ENCODE measurements around the gene EXOC4. TPM values are rescaled to one million over a fixed set of nuclear protein-coding genes. Genes with fewer than 3 reads are reported as not detected.

The EXOC4 gene
- total RNA-seq, 1 donor from 2014 or later, result 51.6 TPM

DNA sequence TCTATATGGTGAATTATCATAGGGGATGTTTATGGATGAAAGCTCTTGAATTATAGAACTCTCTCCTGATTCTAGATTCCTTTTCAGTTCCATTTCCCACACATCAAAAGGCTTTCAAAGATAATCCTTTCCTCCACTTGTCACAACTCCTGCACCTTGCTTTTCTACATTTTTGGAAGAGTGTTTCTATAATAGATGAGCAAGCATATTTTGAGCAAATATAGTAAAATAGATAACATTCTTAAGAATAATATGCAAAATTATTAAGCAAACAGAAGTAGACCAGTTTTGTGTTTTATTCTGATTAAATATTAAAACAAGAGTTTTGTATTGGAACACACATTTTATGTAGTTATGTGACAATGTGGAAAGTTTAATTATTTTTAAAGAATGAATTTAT, 340.7 kb downstream of the EXOC4 start:
- TF ChIP-seq, protein P1, sequence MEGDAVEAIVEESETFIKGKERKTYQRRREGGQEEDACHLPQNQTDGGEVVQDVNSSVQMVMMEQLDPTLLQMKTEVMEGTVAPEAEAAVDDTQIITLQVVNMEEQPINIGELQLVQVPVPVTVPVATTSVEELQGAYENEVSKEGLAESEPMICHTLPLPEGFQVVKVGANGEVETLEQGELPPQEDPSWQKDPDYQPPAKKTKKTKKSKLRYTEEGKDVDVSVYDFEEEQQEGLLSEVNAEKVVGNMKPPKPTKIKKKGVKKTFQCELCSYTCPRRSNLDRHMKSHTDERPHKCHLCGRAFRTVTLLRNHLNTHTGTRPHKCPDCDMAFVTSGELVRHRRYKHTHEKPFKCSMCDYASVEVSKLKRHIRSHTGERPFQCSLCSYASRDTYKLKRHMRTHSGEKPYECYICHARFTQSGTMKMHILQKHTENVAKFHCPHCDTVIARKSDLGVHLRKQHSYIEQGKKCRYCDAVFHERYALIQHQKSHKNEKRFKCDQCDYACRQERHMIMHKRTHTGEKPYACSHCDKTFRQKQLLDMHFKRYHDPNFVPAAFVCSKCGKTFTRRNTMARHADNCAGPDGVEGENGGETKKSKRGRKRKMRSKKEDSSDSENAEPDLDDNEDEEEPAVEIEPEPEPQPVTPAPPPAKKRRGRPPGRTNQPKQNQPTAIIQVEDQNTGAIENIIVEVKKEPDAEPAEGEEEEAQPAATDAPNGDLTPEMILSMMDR (IDR thresholded peaks at IDR 0.05; ENCODE audit: insufficient read depth, low read length, poor library complexity, severe bottlenecking), result no peak
- H3K27me3 ChIP-seq (ENCODE audit: control insufficient read depth, insufficient read depth, low read length), result no peaks in the 10 kb centered on the region
- H3K36me3 ChIP-seq (ENCODE audit: control insufficient read depth, insufficient read depth, low read length), result no peaks in the 10 kb centered on the region
- DNase-seq (ENCODE audit: low read depth), result no peak
- H3K4me3 ChIP-seq (ENCODE audit: low read depth, low read length), result no peak overlapping the region

DNA sequence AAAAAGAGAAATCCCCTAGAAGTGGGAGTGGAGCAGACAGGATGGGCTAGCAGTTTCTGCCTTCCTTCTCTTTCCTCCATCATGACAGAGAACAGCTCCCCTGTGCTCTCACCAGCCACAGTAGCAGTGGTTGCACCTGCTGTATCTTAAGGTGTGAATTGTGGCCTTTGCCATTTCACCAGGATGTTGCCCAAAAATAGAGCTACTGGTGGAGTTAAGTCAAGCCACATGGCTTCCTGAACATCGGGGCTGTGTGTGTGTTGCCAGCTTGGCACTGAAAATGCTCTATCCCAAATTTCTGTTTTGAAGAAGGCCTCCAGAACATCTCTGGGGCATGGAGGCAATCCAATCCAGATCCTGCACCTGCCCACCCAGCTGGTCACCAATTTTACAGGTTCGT, 348.7 kb downstream of the EXOC4 start:
- no peaks in the 10 kb centered on the region for H3K27me3 ChIP-seq (ENCODE audit: control insufficient read depth, insufficient read depth, low read length)
- no peak for DNase-seq (ENCODE audit: low read depth)
- TF ChIP-seq, protein P1 (IDR thresholded peaks at IDR 0.05; ENCODE audit: insufficient read depth, low read length, poor library complexity, severe bottlenecking), result no peak
- no peaks in the 10 kb centered on the region for H3K36me3 ChIP-seq (ENCODE audit: control insufficient read depth, insufficient read depth, low read length)
- no peak overlapping the region for H3K4me3 ChIP-seq (ENCODE audit: low read depth, low read length)

DNA sequence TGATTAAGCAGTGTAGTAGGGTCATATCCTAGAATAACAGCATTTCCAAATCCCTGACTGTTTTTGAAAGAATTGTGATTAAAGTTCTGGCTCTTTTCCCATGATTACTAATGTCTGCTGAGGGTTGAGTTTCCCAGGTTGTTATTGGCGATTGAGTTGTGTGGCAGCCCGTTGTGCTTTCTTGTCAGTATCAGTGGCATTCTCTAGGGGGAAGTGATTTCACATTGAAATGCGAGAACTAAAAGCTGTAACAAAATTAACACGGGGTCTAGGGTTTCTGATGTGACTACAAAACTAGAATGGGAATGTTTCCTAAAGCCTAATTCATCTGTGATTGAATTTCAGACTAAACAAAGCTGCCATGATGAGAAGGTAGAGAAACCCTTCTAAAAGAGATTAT, 349.4 kb downstream of the EXOC4 start:
- no peaks in the 10 kb centered on the region for H3K36me3 ChIP-seq (ENCODE audit: control insufficient read depth, insufficient read depth, low read length)
- no peaks in the 10 kb centered on the region for H3K27me3 ChIP-seq (ENCODE audit: control insufficient read depth, insufficient read depth, low read length)
- no peak for DNase-seq (ENCODE audit: low read depth)
- H3K4me3 ChIP-seq (ENCODE audit: low read depth, low read length), result no peak overlapping the region
- TF ChIP-seq, protein P1 (IDR thresholded peaks at IDR 0.05; ENCODE audit: insufficient read depth, low read length, poor library complexity, severe bottlenecking), result no peak

DNA sequence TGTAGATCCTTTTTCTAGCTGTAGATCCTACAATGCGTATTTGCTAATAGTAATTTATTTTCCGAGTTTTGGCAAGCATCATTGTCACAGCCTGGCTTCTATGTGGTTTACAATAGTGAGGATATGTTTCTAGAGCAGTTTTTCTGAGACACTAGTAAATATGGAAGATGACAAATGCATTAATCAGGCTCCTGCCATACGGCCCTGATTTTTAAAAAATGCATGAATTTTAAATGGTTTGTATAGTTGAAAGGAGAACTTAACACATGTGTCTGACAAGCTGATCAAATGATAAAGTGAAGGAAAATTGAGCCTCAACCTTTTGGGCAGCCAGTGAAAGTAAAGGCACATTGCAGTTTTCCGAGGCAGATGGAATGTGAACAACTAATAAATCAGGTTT, 354.1 kb downstream of the EXOC4 start:
- TF ChIP-seq, protein P1 (IDR thresholded peaks at IDR 0.05; ENCODE audit: insufficient read depth, low read length, poor library complexity, severe bottlenecking), result no peak
- H3K27me3 ChIP-seq (ENCODE audit: control insufficient read depth, insufficient read depth, low read length), result no peaks in the 10 kb centered on the region
- H3K4me3 ChIP-seq (ENCODE audit: low read depth, low read length), result no peak overlapping the region
- no peak for DNase-seq (ENCODE audit: low read depth)
- H3K36me3 ChIP-seq (ENCODE audit: control insufficient read depth, insufficient read depth, low read length), result no peaks in the 10 kb centered on the region

DNA sequence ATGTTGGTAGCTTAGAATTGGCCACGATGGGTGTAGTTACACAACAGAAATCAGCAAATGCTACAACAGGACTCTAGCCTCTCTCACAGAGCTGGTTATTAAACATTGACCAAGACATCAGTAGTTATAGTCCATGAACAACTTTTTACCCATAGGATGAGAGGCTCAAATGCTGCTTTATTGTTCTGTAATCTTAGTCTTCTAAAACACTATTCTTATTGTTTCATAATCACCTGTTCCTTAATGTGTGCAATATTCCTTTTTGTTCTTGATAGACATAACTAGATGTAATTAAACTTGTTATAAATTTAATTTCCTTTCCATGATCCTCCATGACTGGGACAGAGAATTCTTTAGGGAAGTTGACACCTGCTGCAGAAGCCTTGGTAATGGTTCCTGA, 356.9 kb downstream of the EXOC4 start:
- TF ChIP-seq, protein P1 (IDR thresholded peaks at IDR 0.05; ENCODE audit: insufficient read depth, low read length, poor library complexity, severe bottlenecking), result no peak
- Histone ChIP-seq H3K27me3 (ENCODE audit: control insufficient read depth, insufficient read depth, low read length) (no peaks in the 10 kb centered on the region), H3K4me3 (ENCODE audit: low read depth, low read length) (no peak overlapping the region), H3K36me3 (ENCODE audit: control insufficient read depth, insufficient read depth, low read length) (no peaks in the 10 kb centered on the region)
- no peak for DNase-seq (ENCODE audit: low read depth)

DNA sequence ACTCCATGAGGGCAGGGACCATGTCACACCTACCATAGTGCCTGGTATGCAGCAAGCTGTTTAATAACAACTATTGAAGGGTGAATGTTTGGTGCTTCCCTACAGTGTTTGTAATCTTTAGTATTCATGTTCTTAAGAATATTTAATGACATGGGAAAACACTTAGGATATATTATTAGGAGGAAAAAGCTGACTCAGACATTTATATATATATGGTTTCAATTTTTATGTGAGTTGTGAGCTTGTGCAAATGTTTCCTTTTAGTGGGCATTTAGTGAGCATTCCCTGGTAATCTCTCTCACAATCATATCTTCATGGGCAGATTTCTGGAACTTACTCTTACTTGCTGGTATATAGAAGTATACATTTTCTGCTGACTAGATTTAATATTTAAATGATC, 359.1 kb downstream of the EXOC4 start:
- TF ChIP-seq, protein P1 (IDR thresholded peaks at IDR 0.05; ENCODE audit: insufficient read depth, low read length, poor library complexity, severe bottlenecking), result no peak
- no peak for DNase-seq (ENCODE audit: low read depth)
- no peak overlapping the region for H3K4me3 ChIP-seq (ENCODE audit: low read depth, low read length)
- H3K27me3 ChIP-seq (ENCODE audit: control insufficient read depth, insufficient read depth, low read length), result no peaks in the 10 kb centered on the region
- H3K36me3 ChIP-seq (ENCODE audit: control insufficient read depth, insufficient read depth, low read length), result no peaks in the 10 kb centered on the region
